A673 (cell line): ENCODE measurements around the gene MLF1. TPM values are rescaled to one million over a fixed set of nuclear protein-coding genes. Genes with fewer than 3 reads are reported as not detected.

Experiments used
- BruUV-seq: library from RNA; stranded (reverse); fragments of 400-500 nt; replicated peaks from 2 replicates; lab custom pipeline; 2021; lab: Mats Ljungman, UMichigan
- CTCF ChIA-PET: fragments of 300-600 bp; sonication (Branson Sonifier 250); formaldehyde crosslinking; loops from one replicate; lab custom pipeline; 2022; ENCODE audit warnings: antibody characterized with exemption; lab: Charles Lee
- POLR2A ChIA-PET: fragments of 300-600 bp; sonication (Branson Sonifier 250); formaldehyde crosslinking; loops from one replicate; lab custom pipeline; 2022; ENCODE audit warnings: antibody characterized with exemption; ENCODE audit not compliant: low non-redundant PET; lab: Charles Lee
- DNase-seq: peaks from one replicate; pipeline ENCODE4 v3.0.0-alpha.2; 2015; ENCODE audit warnings: low spot score
- H3K27ac ChIP-seq: fragments of 200-600 bp; sonication (generic); 2 replicates; pipeline ENCODE4 v1.5.1; 2016; ENCODE audit warnings: mixed run types, low read depth, mild to moderate bottlenecking, mixed read lengths, antibody characterized with exemption, low read length; ENCODE audit not compliant: poor library complexity, severe bottlenecking
- H3K27me3 ChIP-seq: fragments of 200-600 bp; sonication (generic); replicated peaks from 2 replicates; pipeline ENCODE4 v1.6.1; 2017; ENCODE audit warnings: mixed run types, low read depth, mild to moderate bottlenecking, mixed read lengths, antibody characterized with exemption, low read length; ENCODE audit not compliant: insufficient read depth, poor library complexity
- H3K36me3 ChIP-seq: fragments of 200-600 bp; sonication (generic); 2 replicates; pipeline ENCODE4 v1.6.1; 2016; ENCODE audit warnings: mixed run types, mild to moderate bottlenecking, mixed read lengths, antibody characterized with exemption, low read length; ENCODE audit not compliant: insufficient read depth, poor library complexity, severe bottlenecking
- H3K4me1 ChIP-seq: fragments of 200-600 bp; sonication (generic); 2 replicates; pipeline ENCODE4 v1.6.1; 2017; ENCODE audit warnings: mixed run types, mild to moderate bottlenecking, mixed read lengths, antibody characterized with exemption, low read length; ENCODE audit not compliant: insufficient read depth, poor library complexity, severe bottlenecking
- H3K4me3 ChIP-seq: fragments of 200-600 bp; sonication (generic); 2 replicates; pipeline ENCODE4 v1.5.1; 2016; ENCODE audit warnings: low read depth, mixed run types, mild to moderate bottlenecking, mixed read lengths, low read length; ENCODE audit not compliant: poor library complexity, severe bottlenecking
- H3K9me3 ChIP-seq: fragments of 200-600 bp; sonication (generic); 2 replicates; pipeline ENCODE4 v1.6.1; 2016; ENCODE audit warnings: mixed run types, low read depth, mild to moderate bottlenecking, mixed read lengths, antibody characterized with exemption, low read length; ENCODE audit not compliant: poor library complexity, severe bottlenecking
- EZH2 ChIP-seq: fragments of 200-600 bp; sonication (generic); IDR thresholded peaks from 2 replicates; pipeline ENCODE4 v1.6.1; 2017; ENCODE audit warnings: borderline replicate concordance, low read depth, mild to moderate bottlenecking, mixed read lengths, antibody characterized with exemption, low read length; ENCODE audit not compliant: poor library complexity, severe bottlenecking
- intact Hi-C: fragments of 100-400 bp; cut with micrococcal nuclease; formaldehyde crosslinking; loops from one replicate; pipeline ENCODE4 v1.10.0; 2022; ENCODE audit not compliant: unreplicated experiment
- total RNA-seq: library from RNA; stranded (reverse); gene quantifications from 2 replicates; pipeline ENCODE4 v1.2.3, GENCODE V29; 2021
- TF ChIP-seq, protein P1 (sequence below): fragments of 300-800, 200-600 bp; sonication (generic); conservative IDR thresholded peaks from 2 replicates; pipeline ENCODE4 v1.5.1; 2017; ENCODE audit warnings: low read depth, mild to moderate bottlenecking, antibody characterized with exemption, low read length, moderate library complexity, mixed read lengths

MLF1 gene
- total RNA-seq, 1 experiment from 2014 or later = 5.0 TPM

DNA sequence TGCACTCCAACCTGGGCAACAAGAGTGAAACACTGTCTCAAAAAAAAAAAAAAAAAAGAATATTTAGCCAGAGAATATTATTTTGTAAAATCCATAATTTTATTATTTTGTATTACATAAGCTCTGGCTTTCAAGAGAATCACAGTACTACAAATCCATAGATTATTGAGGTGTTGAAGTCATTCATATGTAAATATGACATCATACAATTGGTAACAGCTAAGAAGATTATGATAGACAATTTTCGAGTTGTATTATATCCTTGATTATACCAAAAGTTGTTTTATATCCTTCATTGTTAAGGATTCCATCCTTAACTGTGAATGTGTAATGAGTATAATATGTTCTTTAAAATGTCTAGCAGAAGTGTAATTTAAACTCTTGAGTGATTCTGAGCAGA is 3.7 kb downstream of the MLF1 start:
- CTCF ChIA-PET = no interaction called here
- Histone ChIP-seq H3K4me3 (no peak overlapping the region), H3K4me1 (peaks cover 5% of the 10 kb centered on the region), H3K27me3 (no peaks in the 10 kb centered on the region), H3K36me3 (no peaks in the 10 kb centered on the region), H3K9me3 (no peaks in the 10 kb centered on the region), H3K27ac (no peak overlapping the region)
- no peak for DNase-seq
- BruUV-seq = no TSS peak
- POLR2A ChIA-PET = no interaction called here
- intact Hi-C loops = no loop called here
- TF ChIP-seq, protein P1, sequence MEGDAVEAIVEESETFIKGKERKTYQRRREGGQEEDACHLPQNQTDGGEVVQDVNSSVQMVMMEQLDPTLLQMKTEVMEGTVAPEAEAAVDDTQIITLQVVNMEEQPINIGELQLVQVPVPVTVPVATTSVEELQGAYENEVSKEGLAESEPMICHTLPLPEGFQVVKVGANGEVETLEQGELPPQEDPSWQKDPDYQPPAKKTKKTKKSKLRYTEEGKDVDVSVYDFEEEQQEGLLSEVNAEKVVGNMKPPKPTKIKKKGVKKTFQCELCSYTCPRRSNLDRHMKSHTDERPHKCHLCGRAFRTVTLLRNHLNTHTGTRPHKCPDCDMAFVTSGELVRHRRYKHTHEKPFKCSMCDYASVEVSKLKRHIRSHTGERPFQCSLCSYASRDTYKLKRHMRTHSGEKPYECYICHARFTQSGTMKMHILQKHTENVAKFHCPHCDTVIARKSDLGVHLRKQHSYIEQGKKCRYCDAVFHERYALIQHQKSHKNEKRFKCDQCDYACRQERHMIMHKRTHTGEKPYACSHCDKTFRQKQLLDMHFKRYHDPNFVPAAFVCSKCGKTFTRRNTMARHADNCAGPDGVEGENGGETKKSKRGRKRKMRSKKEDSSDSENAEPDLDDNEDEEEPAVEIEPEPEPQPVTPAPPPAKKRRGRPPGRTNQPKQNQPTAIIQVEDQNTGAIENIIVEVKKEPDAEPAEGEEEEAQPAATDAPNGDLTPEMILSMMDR = no peak
- TF ChIP-seq EZH2 = no peak

DNA sequence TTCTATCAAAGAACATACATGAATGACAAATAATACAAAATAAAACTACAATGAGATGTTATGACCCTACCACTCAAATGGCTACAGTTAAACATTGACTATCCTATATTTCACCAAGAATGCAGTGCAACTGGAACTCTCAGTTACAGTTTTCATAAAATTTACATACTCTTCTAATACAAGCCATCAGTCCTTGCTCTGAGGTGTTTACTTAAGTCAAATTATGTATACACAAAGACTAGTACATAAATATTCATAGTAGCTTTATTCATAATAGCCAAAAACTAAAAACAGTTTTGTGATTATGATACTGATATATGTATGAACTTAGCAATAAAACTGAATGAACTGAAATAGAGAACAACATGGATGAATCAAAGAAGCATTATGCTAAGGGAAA is 19.2 kb downstream of the MLF1 start:
- Histone ChIP-seq H3K27me3 (no peaks in the 10 kb centered on the region), H3K9me3 (no peaks in the 10 kb centered on the region), H3K36me3 (no peaks in the 10 kb centered on the region), H3K27ac (no peak overlapping the region), H3K4me1 (no peaks in the 10 kb centered on the region), H3K4me3 (no peak overlapping the region)
- TF ChIP-seq, protein P1 = no peak
- no peak for TF ChIP-seq EZH2
- BruUV-seq = no TSS peak
- ChIA-PET CTCF (no interaction called here), POLR2A (no interaction called here)
- intact Hi-C loops = no loop called here
- no peak for DNase-seq

DNA sequence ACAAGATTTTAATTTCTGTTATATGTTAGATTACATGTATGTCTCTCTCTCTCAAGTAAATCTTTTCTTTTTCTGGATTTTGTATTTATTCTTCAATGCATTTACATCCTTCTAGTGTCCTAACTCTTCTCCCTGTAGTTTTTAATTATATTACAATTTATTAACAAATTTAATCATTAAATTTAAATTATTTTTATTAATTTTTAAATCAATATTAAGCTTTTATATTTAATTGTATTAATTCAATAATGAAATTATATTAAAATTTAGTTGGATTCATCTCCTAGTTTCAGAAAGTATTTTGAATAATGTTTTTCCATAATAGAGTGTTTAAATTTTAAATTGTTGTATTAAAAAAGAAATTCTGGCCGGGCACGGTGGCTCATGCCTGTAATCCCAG is 29.8 kb downstream of the MLF1 start:
- no peak for TF ChIP-seq EZH2
- TF ChIP-seq, protein P1 = no peak
- no TSS peak for BruUV-seq
- no peak overlapping the region for H3K4me3 ChIP-seq
- no peaks in the 10 kb centered on the region for H3K36me3 ChIP-seq
- ChIA-PET POLR2A (no interaction called here), CTCF (no interaction called here)
- DNase-seq = no peak
- H3K27me3 ChIP-seq = no peaks in the 10 kb centered on the region
- intact Hi-C loops = no loop called here
- H3K27ac ChIP-seq = no peak overlapping the region
- no peaks in the 10 kb centered on the region for H3K4me1 ChIP-seq
- H3K9me3 ChIP-seq = no peaks in the 10 kb centered on the region
